GM18858 (cell line): ENCODE data around the gene AGO3.
"Not testable (repeated sequence)": the region's sequence is repeated elsewhere in the genome, so short reads cannot be mapped to it uniquely, and the experiment has no call there.

ENCODE experiments used
- ATAC-seq: cut with Tn5 transposase; IDR thresholded peaks from one replicate; pipeline ENCODE4 v1.9.1; 2021; ENCODE audit not compliant: unreplicated experiment

AGO3 gene

DNA sequence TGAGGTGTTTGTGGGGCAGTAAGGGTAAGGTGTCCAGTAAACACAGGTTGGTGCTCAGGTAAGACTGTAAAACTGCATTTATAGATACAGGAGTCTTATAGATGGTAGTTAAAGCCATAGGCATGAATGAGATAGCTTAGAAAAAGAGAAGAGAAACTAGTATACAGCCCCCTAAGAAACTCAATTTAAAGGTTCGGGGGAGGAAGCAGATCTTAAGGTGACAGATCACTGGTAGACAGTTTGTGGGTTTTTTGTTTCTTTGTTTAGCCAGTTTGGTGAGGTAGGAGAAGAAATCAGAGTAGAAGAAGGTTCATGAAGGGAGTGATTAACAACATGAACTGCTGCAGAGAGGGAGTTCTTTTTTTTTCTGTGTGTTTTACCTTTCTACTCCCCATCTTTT lies 6.1 kb upstream of the AGO3 start:
- ATAC-seq, result no peak

DNA sequence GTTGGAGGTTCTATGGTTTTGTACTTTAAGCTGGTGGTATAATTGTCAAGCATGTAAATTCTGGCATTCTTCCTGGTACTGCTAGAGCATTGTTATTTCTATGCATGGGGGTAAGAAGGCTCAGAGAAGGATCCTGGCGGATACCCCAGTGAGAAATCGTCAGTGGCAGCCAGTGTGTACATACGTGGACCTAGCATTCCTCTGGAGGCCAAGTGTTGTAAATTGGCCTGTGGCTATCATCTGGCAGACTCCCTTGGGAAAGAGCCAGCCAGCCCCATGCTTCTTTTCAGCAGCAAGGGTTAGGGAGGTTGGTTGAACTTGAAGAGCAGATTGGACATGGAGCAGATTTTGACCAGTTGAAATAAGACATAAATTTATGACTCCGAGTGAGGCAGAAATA lies 5.2 kb upstream of the AGO3 start:
- ATAC-seq, result no peak

DNA sequence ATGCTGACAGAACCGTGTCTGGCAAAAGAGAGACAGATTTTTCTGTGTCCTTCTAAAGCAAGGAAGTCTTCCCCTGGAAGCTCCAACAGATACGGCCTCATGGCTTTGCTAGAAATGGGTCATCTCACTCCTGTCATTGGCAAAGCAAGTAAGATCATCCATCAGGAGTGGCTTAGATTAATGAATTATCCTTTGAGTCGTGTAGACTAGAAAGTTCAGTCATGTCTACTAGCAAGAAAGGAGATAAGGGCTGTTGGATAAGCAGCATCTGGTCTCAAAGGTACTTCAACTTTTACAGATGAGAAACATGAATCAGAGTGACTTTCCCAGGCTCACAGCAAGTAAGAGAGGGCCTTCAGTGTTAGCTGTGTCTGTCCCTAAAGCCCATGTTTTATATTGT lies 3.4 kb upstream of the AGO3 start:
- no peak for ATAC-seq

DNA sequence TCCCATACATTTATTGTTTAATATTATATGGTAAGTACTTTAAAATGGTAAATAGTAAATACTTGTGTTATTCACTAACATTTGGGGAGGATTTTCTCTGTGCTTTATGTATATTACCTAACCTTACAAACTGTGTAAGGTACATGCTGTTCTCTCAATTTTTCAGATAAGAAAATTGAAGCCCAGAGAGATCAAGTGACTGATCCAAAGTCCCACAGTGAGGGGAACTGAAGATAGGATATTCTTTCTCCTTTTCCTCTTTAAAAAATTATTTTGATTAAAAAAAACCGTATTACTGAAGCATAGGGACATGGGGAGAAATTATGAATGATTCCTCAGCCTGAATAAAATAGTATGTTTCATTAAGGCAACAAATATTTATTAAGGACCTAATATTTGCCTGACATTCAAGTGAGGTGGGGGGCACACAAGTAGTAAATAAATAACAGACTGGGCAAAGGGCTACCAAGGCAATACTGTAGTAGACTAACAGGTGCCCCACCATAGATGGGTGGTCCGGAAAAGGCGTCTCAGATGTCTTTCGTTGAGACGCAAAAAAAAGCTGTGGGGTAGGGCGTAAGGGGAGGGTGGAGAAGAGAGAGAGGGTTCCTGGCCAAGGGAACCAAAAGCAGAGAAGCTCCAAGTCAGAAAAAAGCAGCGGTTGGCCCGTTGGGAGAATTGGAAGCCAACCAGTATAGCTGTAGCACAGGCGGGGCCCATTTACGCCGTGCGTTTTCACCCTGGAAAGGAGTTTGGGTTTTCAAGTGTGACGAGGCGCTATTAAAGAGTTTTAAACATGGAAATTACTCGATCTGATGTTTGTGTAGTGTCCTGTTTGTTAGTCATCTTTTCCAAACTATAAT lies 944 bp upstream of the AGO3 start:
- ATAC-seq, result no peak

DNA sequence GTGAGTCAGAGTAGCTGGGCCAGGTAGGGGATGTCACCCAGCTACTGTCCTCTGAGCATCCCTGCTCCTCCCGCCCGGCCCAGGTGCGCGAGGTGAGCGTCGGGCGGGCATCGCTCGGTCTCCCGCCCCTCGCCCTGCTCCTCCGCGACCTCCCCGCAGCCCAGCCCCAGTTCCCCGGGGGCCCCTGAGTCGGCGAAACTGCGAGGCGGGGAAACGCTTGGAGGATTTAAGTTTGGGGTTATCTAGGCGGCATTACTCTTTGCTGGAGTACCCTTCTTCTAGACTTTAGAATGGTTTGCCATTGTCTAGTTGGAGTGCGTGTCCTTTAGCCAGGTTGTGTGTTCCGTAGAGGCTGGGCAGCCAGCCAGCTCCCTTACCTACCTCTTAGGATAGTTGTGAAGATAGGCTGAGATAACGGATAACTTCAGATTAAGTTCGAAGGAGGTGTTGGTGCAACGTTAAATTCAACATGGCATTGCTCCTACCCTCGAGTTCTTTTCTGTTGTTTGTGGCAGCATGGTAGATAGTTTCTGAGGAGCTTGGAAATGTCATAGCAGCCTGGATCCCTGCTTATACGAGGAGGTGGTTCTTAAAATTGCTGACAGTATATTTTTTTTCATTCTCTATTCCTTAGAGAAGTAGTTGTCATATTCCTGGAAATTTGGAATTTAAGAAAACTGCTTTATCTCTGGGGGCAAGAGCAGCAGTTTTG lies 697 bp downstream of the AGO3 start:
- ATAC-seq, result no peak

DNA sequence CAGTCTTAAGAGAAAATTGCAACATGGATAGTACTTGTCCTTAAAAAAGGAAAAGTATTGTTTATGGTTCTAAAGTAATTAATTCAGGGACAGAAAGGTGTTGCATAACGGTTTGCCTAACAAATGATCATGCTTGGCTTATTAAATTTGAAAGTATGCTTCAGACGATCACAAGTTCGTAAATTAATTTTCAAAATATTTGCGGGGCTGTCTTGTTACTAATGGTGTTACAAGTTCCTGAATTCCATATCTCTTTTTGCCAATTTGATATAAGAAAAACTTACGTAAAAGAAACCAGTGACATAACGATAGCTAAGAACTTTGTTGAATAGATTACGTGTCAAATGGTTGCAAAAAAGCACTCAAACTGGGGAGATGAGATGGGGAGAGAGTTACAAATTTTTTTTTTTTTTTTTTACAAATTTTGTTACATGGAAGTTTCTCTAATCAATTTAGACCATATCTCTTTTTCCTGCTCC lies 1.3 kb downstream of the AGO3 start:
- no peak for ATAC-seq

DNA sequence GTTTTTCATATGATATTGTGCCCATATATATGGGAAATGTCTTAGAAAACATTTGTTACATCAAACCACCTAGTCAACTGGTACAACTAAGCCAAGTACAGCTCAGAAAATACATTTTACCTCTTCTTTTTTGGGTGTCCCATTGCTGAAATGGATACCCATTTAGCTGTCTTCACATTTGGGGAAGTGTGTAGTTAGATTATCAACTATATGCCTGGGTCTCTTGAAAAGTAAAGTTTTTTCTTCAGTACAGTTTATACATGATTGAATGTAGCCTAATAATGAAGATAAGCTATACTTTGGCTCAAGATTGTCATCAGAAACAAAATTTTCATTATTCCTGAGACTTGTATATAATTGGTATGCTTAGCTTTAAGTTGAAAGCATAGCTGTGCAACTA lies 2.0 kb downstream of the AGO3 start:
- ATAC-seq, result no peak

DNA sequence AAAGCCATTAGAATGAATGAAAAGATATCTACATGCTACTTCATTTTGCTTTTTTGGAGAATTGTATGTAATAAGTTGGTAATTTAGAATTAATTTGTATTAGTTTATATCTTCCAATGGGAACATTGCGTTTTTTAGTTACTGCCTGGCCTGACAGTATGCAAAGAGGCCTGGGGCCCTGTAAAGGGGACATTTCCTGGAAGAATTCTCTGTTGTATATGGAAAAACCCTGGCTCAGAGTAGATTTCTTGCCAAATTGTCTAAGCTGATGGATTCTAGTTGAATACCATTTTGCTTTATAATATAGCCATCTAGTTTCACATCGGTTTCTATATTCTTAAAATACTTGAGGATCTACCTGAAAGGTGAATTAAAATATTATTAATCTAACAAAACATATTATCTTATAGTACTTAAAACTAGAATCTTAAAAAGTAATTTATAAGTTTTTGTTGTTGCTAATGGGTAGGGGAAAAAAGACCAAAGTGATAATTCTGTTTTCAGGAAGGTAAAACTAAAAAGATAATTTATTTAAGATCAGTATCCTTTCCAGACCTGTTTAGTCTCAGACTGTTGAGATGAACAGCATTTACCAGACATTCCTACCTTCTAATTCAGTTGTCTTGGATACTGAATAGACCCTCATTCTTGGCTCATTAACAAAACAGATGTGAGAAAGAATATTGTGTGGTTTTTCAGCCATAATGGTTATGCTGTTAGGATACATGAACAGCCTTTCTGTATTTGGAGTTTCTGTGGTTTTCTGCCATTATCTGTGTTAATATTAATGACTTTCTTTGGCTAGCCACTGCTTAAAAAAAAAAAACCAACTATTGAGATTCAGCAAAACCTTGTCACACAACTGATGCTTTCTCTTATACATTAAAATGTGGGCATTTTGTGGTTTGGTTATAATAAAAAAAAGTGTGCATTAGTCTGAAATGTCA lies 4.8 kb downstream of the AGO3 start:
- ATAC-seq, result no peak

DNA sequence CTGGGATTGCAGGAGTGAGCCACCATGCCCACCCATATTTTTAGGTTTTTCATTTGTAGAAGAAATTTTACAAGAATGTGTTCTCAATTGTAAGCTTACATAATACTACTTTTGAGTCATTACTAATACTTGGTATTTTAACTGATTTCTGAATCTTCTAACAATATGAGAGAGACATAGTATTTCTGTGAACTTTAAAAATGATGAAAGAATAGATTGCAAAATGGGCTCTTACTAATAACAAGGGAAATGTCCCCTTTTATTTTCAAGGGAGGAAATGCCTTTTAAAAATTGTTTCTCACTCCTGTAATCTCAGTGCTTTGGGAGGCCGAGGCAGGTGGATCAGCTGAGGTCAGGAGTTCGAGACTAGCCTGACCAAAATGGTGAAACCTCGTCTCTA lies 5.9 kb downstream of the AGO3 start:
- ATAC-seq, result no peak

DNA sequence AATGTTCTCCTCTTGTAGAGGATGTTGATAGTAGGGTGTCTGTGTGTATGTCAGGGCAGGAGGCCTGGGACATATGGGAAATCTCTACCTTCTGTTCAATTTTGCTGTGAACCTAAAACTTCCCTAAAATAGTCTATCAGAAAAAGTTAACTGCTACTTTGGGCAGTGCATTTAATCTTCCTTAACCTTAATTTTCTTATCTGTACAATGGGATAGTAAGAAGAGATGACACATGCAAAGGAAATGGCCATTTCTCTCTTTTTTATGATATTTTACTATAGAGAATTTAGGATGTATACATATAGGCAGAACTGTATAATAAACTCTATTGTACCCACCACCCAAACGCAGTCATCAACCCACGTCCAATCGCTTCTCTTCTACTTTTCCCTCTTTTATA lies 8.6 kb downstream of the AGO3 start:
- ATAC-seq, result no peak

DNA sequence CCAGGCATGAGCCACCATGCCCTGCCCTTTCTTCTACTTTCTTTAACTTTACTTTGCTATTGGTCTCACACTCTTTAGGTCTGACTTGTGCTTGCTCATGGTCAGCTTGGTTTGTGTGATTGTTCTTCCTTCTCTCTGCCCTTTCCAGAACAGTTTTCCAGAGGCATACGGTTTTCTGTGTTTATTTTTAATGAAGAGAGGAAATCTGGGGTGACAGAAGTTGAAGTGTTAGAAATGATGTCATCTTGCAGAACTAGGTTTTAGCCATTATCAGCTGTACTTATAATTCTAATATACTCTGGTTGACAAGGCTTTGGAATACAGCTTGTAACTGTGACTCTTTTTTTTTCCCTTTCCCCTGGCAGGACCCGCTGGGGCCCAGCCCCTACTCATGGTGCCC lies 14.4 kb downstream of the AGO3 start:
- no peak for ATAC-seq

DNA sequence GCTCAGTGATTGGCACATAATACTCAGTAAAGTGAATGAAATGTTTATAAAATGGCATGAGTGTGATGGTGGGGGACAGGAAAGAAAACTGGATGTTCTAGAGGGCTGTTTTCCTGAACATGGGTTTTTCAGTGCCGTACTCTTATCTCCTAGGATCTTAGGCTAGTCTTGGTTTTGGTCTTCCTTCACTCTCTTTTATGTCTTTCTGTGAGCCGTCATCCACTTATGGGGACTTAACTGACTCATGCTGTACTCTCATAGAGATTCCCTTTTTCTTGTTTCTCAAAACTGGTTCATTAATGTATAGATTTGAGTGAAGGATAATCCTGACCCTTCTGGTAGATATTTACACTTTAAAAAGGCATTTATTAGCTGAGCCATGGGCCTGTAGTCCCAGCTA lies 16.6 kb downstream of the AGO3 start:
- no peak for ATAC-seq

DNA sequence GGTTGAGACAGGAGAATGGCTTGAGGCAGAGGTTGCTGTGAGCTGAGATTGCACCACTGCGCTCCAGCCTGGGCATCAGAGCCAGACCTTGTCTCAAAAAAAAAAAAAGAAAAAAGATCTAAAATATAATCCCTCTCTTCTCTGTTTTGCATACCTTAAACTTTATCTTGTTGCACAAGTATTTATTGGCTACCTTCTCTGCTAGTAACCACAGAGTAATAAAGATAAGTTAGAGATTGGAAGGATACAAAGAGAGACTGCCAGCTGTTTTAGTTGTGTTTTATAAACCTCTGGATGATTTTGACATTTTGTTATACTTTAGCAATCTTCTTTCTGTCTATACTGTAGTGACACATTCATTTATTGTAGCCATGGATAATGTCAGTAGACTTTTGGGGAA lies 27.7 kb downstream of the AGO3 start:
- ATAC-seq, result no peak

DNA sequence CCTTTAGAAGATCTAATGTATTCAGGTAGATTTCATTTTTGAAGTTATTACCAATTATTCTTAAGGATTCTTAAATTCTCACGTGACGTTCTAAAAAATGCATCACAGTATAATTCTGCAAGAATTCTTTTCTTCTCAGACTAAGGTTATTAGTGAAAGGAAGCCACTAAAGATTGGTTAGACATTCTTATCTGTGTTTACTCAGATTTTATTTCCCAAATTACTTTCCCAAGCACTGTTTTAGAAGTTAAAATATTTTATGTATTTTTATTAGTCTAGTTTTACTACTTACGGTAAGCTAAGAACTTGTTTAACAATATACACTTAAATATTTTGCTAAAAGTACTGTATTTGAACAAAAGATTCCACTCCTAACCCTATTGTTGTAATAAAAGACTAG lies 28.4 kb downstream of the AGO3 start:
- no peak for ATAC-seq

DNA sequence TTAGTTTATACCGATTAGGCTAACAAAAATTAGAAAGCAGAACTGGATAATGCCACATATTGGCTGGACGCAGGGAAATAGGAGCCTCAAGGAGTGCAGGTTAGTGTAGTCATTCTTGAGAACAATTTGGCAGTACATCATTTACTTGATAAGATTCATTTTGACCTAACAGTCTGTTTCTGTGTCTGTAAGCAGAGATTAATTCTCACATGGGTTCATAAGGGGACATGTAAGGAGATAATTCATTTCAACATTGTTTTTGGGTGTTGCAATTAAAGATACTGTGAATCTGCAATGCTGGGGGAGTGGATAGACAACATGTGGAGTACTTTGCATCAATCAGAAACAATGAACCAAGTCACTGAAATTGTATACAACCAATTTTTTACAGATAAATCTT lies 32.0 kb downstream of the AGO3 start:
- ATAC-seq, result no peak

DNA sequence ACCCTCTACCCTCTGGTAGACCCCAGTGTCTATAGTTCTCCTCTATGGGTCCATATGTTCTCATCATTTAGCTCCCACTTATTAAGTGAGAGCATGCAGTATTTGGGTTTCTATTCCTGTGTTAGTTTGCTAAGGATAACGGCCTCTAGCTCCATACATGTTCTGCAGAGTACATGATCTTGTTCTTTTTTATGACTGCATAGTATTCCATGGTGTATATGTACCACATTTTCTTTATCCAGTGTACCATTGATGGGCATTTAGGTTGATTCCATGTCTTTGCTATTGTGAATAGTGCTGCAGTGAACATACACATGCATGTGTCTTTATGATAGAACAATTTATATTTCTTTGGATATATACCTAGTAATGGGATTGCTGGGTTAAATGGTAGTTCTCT lies 33.4 kb downstream of the AGO3 start:
- not testable (repeated sequence) for ATAC-seq

DNA sequence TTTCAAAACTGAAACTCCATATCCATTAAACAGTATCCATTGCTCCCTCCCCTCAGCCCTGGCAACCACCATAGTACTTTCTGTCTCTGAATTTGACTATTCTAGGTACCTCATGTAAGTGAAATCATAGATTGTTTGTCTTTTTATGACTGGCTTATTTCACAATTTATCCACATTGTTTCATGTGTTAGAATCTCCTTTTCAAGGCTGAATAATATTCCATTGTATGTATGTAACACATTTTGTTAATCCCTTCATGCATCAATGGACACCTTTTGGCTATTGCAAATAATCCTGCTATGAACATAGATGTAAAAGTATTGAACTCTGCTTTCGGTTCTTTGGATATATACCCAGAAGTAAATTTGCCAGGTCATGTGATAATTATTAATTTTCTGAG lies 37.5 kb downstream of the AGO3 start:
- no peak for ATAC-seq

DNA sequence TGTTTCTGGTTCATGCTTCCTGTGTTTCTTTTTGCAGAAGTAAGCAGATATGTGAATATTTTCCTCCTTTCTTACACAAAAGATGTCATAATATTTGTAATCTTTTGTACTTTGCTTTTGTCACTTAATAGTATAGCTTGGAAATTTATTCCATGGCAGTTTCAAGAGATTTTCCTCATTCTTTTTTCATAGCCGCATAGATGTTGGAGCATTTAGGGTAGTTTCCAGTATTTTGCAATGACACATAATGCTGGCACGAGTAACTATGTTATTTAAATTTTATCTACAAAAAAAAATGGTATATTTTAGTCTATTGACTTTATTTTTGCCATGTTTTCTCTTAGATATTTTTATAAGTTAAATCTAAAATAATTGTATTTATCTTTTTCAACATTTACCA lies 40.7 kb downstream of the AGO3 start:
- ATAC-seq, result no peak

DNA sequence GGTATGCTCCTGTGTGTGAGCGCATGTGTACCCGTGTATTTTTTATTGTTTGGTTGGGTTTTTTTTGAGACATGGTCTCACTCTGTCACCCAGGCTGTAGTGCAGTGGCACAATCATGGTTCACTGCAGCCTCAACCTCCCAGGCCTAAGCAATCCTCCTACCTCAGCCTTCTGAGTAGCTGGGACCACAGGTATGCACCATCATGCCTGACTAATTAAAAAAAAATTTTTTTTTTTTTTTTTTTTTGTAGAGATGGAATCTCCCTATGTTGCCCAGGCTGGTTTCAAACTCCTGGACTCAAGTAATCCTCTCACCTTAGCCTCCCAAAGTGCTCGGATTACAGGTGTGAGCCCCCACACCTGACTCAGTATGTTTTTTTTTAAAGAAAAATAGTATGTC lies 41.7 kb downstream of the AGO3 start:
- ATAC-seq, result not testable (repeated sequence)

DNA sequence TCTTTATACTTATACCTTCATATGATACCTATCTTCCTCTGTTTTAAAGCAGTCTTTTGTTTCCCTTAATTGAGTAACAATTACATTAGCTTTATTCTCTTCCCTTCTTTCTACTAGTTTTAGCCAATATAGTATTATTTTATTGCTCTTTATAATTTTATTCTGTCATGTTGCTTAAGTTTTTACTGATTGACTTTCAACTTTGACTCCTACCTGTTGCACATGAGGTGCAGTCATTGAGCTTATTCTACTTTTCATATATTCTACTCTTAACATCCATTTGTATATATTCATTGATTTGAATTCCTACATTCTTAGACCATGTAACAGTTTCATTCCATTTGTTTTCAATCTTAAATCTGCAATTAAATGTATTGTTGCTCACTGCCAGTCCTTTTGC lies 49.2 kb downstream of the AGO3 start:
- ATAC-seq, result no peak

DNA sequence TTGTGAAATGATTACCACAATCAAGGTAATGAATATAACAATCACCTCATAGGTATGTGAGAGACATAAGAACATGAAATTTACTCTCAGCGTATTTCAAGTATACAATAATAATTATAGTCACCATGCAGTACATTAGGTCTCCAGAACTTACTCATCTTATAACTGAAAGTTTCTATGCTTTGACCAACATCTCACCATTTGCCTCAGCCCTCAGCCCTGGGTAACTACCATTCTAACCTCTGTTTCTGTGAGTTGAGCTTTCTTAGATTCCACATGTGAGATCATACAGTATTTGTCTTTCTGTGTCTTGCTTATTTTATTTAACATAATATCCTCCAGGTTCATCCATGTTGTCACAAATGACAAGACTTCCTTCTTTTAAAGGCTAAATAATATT lies 57.3 kb downstream of the AGO3 start:
- ATAC-seq, result no peak
